NCI-H446 treated with DMSO at 0.1 percent for 48 hours (cell line): ENCODE results near the gene CFAP53.

Experiments
- DNase-seq: peaks from one replicate; lab custom pipeline; 2025; lab: John Stamatoyannopoulos, UW

CFAP53 gene

DNA sequence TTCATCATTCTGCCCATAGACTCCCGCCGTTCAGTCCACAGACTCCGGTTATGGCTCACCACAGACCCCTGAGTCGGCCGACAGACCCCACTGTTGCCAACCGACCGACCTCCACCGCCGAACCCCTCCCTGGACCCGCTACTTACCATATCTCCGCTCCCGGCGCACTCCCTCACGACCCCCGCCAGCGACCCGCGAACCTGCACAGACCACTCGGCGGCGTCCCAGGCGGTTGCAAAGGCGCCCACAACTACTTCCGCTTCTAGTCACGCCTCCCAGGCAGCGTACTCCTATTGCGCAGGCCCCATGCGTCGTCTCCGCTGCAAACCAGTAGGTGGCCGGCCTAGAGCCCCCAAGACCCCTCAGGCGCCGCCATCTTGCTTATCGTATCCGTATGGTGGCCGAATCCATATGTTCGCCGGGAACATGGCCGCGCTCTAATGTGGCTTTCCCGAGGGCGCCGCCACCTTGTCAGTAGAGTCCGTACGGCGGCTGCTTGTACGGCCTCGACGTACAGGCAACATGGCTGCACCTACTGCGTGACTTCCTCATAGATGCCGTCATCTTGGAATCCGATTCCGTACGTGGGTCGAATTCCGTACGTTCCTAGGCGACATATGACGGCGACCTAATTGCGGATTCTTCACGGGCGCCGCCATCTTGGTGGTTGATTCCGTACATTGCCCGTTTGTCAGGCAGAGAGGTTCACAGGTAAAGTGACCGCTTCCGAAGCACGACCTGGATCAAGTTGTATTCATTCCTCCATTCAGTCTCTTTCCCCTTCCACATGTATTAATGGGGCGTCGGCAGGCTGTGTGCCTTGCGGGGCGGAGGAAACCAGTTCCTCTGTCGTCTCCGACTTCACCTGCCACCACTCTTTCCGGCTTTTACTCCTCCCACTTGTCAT lies 21.4 kb upstream of the CFAP53 start, which contains the start of gene CXXC1:
CXXC1 (minus strand) TSS at position 252 of the 907 bp plus-strand sequence; CDS start at position 149, 103 bp downstream.
- DNase-seq: peak; percentile 98

DNA sequence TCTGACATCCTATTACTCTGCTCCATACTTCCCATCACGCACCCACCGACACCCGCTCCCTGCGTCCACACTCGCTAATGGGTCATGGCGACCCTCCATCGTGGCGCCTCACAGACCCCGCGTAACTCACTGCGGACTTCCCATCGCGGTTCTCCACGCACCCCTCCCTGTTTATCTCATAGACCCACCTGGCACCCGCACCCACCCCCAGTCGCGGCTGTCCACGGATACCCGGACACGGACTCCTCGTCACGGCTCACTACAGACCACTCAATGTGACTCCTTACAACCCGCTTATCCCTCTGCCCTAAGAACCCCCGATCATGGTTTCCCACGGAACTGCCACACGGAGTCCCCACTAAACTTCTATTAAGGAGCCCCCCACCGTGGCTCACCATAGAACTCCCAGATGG lies 20.7 kb upstream of the CFAP53 start:
- DNase-seq: no peak

DNA sequence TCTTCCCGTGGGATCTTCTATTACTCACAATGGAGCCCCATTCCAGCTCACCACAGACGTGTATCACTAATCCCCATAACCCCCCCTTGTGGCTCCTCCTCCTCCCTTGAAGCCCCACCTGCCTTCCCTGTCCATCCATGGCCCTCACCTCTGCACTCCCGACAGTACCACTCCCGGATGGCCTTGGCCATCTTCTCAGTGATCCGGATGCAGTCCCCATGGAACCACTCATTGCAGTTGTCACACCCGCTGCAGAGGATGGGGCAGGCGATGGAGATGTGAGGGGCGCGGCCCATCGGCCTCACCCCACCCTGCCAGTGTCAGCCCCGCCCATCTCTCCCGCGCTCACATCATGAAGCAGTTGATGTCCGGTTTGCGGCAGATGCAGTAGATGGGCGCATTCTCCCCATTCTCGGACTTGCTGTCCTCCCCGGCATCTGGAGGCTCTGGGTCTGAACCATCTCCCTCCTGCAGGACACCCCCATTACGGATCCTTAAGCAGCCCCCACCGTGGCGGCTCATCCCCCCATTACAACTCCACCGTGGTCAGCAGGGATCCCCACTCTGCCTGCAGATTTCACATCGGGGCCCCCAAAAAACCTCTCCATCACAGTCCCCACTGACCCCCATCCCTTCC lies 20.2 kb upstream of the CFAP53 start:
- DNase-seq: no peak

DNA sequence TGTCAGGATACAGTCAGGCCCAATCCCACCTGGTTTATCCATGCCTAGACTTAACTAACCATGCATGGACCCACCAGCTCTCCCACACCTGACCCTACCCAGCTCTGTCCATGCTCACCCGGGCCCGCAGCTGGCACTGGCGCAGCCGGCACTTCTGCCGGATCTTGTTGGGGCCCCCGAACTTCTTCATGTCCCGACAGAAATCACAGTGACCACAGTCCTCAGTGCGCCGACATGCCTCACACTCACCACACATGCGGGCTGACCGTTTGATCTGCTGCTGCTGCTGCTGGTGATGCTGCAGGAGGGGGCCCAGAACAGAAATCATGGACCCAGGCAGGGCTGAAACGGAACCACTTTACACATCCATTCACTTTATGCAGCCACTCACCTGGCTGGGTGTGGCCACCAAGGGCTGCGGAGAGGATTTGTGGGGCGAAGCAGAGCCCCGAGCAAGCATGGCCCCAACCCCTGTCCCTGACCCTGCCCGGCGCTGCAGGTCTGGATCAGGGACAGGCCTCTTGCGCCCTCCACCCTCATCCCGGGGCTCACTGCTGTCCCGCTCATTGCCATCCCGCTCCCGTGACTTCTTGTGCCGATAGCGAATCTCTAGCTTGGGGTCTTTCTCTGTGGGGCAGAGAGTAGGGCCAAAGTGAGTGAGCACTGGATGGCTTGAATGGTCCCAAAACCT lies 19.5 kb upstream of the CFAP53 start:
- DNase-seq: no peak

DNA sequence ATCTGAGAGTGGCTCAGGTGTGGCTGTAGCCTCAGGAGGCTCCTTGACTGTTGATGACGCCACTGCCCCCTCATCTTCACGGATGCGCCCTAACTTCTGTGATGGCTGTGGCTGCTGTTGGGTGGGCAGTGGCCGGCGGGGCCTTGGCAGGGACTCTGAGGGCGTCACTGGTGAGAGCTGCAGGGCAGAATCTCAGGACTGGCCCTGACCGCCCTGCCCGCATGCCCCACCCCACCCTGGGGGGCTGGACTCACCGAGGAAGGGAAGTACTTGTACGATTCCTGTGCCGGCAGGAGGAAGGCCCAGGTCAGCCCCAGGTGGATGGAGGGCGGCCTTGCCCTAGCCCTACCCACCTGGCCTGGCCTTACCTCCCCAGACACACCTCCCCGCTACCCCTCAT lies 18.8 kb upstream of the CFAP53 start:
- DNase-seq: no peak

DNA sequence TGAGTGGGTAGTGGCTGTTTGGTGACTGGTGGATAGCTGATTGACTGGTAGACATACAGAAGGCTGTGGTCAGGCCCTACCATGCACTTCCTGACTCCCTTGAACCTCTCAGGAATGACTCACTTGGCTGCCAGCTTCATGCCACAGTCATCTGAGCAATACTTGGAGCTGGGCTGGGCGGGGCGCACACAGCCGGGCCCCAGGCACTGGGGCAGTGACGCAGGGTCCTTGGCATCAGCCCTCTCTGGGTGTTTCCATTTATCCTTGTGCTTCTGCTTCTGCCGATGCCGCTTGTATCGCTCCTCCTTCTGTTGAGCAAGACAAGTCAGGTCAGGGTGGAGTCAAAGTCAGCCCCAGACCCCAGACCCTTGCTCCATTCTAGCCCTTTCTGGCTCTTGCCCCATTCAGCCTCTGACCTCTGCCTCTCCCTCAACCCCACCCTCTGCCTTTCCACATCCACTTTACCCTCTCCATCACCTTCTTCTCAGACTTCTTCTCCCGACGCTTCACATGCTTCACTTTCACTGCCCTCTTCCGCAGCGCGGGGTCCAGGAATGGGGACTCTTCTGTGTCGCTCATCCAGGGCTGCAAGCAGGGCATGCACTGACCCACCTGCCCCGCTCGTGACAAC lies 18.1 kb upstream of the CFAP53 start:
- DNase-seq: no peak

DNA sequence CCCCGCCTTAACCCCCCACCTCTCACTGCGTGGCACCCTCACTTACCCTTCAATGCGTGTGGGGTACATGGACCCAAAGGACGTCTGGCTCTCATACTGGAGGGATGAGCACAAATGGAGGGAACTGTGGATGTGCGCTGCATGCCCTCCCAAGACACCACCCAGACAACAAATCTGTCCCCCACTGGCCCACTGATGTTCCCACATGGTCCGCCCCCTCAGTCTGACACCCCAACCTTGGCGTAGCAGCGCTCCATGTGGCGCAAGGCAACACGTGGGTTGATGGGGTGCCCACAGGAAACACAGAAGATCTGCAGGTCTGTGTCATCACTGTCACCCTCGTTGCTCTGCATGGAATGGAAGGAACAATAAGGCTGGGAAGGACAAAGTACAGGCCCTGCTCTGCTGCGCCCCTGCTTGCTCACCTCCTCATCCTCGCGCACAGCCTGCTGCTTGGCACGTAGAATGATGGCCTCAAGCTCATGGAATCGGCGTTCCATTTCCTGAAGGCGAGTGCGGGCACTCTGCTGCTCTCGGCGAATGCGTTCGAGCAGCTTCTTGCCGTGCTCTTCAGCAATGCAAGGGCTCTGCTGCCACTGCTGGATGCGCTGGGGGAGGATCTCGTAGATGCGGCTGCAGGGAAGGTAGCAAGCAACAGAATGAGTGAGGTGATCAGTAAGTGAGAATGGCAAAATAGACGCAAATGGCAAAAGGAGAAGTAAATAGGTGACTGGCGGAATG lies 17.3 kb upstream of the CFAP53 start:
- no peak for DNase-seq

DNA sequence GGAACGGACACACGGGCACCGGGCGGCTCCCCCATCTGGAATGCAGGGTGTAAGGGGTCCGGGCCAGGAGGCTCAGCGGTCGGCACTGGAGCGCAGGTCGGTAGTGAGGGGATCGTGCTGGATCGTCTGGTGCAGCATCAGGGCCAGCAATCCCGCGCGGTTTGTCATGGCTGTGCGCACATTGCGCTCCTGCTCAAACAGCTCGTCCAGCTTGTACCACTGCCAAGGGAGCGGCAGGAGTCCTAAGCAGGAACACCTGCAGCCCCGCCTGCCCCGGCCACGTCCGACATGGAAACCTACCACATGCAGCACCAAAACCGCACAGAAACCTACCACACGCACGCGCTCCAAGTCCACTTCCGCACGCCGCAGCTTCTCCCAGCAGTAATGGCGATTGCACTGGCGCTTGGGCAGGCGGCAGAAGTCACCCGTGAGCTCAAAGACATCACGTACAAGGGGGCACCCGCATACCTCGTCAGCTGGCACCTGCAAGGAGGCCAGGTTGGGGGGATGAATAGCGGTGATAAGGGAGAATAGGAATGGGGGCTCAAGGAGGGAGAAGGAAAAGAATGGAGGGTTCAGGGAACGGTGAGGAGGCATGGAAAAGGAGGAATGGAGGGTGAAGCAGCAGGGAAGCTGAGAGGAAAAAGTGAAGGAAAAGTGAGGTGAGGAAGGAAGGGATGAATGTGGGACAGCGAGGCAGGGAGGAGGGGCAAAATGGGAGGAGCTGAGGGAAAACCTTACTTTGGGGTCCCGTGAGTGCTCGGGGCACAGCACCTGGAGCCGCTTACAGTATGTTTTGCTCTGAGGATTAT lies 16.4 kb upstream of the CFAP53 start:
- no peak for DNase-seq

DNA sequence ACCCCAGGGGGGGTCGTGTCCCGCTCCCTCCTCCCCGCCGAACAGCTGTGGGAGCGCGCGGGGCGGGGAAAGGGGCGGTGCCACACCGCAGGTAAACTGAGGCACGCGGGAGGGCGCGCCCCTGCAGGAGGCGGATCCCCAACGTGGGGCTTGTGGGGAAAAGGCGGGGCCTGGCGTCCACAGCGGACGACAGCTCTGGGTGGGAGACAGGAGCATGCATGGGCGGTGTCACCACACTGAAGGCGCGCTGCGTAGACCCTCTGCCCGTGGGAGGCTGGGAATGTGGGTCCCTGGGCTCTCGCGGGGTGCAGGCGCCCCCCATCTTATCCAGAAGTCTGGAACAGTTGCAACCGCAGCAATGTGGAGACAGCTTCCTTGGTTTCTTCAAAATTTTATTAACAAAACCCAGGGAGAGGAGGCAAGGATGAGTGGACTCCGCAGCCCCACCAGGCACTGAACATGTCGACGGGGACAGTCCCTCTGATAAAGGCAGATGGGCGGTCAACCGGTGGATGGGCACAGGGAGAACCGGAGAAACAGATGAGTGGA lies 15.8 kb upstream of the CFAP53 start:
- no peak for DNase-seq

DNA sequence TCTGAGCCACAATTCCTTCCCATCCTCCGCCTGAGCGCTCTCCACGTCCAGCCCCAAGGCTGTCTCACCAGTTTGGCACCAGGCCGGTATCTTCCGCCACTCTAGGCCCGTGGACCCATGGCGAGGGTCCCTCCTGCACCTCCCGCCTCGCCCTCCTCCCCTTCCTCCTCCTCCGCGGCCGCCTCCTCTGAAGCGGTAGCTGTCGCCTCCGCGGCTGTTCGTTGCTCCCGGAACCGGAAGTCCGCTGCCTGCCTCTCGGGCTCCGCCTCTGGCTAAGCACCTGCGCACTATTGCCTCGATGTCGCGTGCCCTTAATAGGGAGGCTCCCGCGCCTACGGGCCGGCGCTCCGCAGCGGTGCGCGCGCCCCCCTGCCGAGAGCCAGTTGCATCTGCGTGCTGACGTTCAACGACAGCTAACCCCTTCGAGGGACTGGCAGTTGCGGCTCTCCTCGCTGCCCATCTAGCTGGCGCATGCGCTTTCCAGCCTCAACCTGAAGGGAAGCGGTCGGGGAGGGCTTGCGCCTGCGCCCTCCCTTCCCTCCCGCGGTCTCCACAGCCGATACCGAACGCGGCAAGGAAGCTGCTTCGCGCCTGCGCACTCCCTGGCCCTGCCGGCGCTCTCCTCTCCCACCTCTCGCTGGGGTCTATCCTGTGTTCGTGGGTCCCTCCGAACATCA lies 15.1 kb upstream of the CFAP53 start, which contains the start of gene MBD1:
MBD1 (minus strand) TSS at position 229 of the 677 bp plus-strand sequence. CDS start 1,531 bp downstream, outside the sequence.
- DNase-seq: peak; percentile 95

DNA sequence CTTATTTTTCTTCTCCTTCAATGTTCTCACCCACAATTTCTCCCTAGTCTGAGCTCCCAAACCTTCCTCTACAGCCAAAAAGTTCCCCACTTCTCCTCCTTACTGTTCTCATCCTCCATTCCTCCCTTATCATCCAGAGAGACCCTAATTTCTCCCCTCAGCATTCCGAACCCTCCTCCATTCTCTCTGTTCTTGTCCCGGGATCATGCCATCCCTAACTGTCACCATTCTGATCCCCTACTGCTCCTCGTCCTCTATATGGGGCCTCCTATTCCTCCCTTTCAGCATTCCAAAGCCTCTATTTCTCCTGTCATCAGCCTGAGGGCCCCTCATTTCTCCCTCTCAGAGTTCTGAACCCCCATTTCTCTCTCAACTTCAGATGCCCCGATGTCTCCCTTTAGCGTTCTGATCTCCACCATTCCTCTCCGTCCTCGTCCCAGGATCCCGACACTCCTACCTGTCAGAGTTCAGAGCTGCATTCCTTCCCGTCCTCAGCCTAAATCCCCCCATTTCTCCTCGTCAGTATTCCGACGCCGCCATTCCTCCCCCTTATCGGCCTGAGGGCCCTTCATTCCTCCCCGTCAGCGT lies 14.5 kb upstream of the CFAP53 start:
- DNase-seq: no peak

DNA sequence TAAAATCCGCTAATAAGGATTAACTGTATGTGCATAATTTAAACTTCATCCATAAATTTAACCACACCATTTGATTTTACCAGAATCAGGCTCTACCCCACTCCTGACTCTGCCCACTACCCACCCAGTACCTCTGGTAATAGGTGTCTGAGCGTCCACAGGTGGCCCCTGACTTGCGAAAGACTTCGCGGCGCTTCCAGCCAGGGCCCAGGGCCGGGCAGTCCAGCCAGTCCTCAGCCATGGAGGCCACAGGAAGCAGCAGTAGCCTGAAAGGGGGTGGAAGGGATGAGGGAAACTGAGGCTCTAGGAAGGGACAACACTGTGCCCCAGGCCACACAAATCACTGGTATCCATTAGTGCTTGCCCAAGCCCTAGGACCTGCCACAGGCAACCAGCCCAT lies 13.5 kb upstream of the CFAP53 start:
- DNase-seq: no peak

DNA sequence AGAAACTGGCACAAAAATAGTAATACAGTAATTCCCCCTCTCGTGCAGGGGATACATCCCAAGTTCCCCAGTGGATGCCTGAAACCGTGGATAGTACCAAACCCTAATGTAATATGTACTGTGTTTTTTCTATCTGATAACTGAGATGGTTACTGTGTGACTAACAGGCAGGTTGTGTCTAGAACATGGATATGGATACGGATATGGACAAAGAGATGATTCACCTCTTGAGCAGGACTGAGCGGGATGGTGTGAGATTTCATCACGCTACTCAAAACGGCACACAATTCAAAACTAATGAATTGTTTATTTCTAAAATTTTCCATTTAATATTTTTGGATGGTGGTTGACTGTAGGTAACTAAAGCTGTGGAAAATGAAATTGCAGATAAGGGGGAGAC lies 11.6 kb upstream of the CFAP53 start:
- no peak for DNase-seq

DNA sequence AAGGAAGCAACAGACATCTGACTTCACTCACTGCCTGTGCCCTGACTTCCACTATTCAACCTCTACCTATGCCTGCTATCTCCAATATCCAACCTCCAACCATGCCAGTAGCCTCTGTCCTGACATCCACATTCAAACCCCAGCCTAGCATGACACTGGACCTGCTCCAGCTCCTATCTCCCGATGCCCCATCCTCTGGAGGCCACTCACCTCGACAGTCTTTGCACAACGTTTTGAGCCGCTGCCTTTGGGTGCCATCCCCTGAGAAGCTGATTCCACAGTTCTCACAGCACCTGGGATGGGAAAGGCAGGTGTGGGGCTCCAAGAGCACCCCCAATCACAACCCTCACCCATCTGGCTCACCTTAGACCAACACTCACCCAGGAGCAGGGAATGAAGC lies 10.2 kb upstream of the CFAP53 start:
- no peak for DNase-seq

DNA sequence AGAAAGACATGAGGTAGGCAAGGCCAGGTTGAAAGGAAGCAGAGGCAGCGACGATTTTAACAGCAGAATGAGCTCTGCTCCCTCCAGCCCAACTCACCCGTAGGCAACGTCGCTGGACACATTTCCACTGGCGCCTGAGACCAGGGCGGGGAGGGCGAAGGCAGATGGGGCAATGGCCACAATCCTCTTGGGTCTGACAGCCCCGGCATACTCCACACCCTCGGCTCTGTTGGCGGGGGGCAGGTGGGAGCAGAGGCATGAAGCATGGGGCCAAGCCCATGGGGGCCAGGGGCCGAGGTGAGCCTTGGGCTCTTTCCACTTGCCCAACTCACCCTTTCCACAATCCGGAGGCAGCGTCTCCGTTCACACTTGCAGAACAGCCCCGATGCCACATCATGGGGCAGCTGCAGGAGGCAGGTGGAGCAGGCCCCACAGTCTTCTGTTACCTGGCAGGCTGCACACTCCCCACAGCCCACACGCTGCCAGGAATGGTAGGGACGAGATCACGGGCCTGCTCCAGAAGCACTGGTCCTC lies 9.3 kb upstream of the CFAP53 start:
- no peak for DNase-seq

DNA sequence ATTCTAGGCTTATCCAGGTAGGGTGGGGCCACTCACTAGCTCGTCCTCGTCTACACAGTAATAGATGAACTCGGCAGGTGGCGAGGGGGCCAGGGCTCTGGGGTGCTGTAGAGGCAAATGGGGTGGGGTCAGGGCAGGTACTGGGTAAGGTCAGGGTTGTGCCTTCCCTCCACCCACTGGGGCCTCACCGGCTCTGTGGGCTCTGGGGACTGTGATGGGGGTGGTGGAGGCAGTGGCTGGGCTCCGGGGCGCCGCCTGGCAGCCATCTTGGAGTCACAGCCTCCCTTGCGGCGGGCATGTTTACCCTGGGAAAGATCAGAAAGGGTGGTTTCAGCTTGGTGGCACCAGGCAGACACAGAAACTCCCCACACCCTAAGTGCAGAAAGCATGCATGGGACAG lies 8.6 kb upstream of the CFAP53 start:
- DNase-seq: no peak

DNA sequence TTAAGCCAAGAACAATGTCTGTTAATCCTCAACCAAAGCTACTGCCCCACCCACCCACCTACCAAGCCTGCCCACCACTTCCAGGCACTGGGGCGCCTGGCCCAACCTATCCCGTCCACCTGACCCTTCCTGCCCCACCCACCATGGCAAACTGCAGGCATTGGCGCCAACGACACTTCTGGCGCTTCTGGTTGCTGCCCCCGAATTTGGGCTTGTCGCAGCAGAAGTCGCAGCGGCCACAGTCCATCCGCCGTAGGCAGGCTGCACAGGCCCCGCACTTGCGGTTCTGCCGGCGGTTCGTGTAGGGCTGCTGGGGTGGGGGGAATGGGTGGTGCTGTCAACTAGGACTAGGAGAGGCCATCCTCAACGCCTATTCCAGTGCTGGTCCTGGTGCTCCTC lies 7.7 kb upstream of the CFAP53 start:
- DNase-seq: no peak

DNA sequence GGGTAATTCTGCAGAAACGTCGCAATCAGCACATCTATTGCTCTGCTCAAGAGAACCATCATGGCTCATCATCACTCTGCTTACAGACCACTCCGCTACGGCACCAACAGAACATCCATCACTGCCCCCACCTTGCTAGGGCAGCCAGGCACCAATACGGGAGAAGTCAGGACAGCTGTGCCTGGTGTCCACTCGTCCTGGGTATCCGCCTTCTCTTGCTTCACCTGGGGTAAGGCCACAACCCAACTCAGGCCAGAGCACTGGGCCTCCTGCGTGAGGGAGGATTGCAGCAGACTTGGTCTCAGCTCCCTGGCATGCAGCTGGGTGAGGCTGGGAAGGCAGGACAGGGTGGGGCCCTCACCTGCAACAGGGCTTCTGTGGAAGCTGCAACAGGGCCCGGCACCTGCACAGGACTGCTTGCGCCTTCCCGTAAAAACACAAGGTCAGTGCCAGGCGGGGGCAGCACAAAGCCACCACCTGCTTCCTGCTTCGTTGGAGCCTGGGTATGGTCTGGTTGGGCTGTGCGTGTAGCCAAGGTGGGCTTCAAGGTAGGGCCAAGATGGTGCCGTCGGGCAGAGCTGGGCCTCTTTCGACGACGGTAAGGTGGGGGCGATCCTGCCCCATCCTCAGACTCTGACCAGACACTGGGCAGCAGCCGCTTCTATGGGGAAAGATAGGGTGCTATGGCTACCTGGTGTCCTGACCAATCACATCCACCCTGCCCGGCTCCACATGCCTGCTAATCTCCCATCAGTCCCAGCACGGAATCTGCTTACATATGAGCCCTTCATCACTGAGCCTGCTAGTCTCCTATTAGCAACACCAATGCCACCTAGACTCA lies 7.1 kb upstream of the CFAP53 start:
- DNase-seq: no peak
